Middle frontal gyrus (tissue), 1 donor: ENCODE results near the gene CHD2.
"Not testable (repeated sequence)": the region's sequence is repeated elsewhere in the genome, so short reads cannot be mapped to it uniquely, and the experiment has no call there.

Experiments used
- DNase-seq: peaks from one replicate; pipeline ENCODE4 v3.0.0-alpha.2; 2015; ENCODE audit warnings: low spot score; ENCODE audit errors: extremely low spot score

Gene CHD2

DNA sequence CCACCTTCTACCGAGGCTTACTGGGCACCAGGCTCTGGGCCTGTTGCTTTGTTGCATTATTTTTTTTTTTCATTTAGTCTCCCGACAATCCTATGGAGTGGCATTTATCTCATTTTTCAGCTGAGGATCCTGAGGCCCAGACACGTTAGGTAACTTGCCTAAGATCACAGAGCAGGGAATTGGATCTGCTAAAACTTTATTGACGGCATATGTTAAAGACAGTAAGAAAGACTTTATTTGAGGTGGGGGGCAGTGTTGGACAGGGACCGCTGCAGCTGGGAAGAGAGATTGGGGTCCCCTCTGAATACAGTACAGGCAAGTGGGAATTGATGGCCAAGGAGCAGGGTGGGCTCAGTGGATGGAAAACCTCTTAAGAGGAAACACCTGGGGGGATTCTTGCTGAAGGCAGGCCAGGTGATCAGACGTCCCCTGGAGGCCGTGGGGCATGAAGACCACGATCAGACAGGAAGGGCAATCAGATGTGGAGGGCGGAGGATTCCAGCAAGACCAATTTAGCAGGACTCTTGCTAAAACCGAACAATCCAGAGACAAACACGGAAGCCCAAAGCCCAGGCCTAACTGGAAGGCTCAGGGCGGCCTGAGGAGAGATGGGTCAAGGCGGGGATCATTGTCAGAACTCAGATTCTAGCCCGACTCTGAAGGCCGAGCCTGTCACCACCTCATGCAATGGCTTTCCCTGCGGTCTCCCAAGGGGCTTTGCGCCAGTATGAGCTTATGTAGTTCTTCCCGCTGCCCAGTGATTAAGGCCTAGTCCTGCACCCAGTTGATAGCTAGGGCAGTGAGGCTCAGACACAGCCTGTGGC lies 135.2 kb downstream of the CHD2 start:
- no peak for DNase-seq

GRCh38 chr15:93035953-93036810 lies 136.1 kb downstream of the CHD2 start:
- no peak for DNase-seq

DNA sequence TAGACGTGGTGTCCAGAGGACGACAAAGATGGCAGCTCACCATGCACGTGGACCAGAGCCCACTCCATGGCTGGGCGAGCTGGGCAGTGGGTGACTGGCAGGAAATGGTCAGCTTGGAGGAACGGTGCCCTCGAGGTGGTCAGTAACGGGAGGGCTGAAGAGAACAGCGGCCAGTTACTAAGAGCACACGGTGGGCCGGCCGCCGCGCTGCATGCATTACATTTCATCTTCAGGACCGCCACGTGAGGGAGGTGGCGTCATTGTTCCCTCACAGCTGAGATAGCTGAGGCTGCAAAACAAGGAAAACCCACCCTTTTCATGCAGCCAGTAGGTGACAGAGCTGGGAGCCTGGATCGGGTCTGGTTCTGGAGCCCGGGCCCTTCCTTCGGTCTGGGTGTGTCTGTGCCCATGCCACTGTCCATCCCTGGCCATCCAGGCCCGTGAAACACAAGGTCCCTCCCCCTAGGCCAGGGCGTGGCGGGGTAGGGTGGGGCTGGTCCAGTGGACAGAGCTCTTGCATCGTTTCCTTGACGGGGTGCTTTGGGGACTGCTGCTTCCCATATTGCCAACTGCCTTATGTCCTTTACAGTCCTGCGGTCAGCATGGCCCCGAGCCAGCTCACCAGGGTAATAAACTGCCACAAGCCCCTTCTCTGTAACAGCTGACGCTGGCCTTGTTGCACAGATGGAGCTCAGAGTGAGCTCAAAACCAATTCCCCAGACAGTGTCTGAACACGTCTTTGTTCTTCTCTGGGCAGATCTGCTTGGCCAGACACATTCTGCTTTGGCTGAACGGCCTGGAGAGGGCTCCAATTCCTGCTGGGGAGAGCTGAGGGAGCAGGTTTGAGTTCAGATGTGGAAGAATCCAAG lies 137.1 kb downstream of the CHD2 start:
- no peak for DNase-seq

DNA sequence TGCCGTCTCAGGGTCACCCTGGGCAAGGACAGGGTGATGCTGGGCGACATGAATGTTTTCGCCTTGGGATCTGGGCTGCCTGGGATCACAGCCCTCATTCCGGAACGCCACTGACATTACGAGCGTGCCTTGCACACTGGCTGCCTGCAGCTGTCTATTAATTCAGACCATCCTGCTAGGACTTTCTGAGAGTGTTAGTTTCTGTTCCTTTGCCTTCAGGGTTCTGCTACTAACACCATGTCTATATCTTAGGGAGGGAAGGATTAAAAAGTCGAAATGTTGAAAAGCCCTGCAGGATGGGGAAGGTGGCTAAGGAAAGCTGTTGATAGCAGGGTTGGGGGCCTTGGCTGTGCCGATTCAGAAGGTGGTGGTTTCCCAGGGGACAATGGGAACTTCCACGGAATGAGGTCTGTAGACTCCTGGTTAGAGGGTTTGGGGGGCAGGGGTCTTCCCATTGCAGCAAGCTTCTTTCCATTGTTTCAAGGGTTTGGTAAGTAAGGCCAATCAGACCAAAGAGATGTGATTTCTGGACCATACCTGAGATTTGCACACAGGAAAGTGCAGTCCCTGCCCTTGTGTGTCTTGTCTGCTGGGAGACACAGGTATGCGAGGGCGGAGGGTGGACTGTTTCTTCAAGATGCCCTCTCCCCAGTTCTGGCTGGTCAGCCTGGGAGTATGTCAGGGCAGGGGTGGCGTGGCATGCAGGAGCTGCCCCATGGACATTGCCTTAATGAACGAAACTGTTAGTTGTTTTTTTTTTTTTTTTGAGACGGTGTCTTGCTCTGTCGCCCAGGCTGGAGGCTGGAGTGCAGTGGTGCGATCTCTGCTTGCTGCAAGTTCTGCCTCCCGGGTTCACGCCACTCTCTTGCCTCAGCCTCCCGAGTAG lies 137.9 kb downstream of the CHD2 start:
- DNase-seq: no peak

GRCh38 chr15:93039562-93040287 lies 139.6 kb downstream of the CHD2 start:
- DNase-seq: not testable (repeated sequence)

DNA sequence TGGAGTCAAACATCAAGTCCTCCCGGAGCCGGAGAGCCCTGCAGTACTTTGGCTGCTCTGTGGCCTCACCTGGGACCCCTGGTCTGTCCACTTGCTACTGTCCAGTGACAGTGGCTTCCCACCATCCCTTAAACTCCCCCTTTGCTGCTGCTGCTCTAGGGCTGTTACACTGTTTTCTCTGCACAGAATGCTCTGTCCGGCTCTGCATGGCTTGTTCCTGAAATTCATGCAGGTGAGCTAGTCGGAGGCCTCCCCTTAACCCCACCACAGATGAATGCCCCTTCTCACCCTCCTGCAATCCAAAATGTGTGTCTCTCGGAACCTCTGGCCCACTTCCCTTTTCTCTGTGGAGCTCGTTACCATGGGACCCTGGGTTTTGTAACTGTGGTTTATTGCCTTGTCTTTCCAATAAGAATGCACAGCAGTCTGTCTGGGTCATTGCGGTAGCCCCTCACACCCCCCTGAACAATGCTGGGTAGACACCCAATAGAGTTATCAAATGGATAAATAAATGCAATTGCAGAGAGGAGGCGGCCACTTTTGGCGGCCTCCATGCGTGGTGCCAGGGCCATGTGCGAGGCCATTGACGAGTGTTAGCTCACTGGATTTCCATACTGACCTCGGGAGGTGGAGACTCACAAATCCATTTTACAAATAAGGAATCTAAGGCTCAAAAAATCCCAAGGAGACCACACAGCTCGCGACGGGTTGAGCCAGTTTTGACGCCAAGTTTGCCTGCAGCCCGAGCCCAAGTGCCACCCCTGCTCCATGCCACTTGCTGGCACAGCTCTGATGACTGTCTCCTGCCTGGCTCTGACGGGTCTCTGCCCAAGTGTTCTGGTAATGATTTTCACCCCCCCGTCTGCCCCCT lies 140.4 kb downstream of the CHD2 start:
- DNase-seq: no peak

DNA sequence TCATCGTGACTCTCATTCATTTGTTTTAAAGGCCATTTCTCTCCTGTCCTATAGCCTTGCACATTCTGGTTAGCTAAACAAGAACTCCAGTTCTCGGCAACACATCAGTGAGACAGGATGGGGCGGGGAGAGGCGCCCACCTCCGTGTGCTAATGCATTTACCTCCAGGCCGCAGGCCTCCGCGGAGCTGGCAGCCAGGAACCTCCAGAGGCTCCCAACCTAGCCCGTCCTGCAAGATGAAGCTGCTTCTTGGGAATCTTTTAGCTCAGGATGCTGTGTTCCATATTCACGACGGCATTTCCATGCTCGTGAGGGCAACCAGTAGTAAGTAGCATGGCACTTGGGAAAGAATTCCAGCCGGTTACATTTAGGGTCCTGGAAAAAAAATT lies 141.0 kb downstream of the CHD2 start:
- no peak for DNase-seq

DNA sequence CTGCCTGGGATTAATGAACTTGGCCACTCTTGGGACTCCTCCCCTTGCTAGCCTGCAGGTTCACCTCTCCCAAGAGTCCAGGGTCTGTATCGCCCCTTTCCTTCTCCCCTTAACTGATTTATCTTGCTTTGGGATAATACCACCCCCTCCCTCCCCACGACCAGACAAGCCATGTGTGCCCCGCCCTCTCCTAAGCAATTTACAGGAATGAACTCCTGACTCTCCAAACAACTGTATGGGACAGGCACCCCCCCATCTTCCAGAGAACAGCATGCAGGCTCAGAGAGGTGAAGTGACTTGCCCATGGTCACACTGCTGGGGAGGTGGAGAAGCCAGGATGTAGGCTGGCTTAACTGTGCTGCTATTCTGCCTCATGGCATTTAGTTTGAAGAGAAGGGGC lies 142.1 kb downstream of the CHD2 start:
- no peak for DNase-seq

- DNase-seq: no peak
Measured at GRCh38 chr15:93042691-93043378, 142.7 kb downstream of the CHD2 start.

DNA sequence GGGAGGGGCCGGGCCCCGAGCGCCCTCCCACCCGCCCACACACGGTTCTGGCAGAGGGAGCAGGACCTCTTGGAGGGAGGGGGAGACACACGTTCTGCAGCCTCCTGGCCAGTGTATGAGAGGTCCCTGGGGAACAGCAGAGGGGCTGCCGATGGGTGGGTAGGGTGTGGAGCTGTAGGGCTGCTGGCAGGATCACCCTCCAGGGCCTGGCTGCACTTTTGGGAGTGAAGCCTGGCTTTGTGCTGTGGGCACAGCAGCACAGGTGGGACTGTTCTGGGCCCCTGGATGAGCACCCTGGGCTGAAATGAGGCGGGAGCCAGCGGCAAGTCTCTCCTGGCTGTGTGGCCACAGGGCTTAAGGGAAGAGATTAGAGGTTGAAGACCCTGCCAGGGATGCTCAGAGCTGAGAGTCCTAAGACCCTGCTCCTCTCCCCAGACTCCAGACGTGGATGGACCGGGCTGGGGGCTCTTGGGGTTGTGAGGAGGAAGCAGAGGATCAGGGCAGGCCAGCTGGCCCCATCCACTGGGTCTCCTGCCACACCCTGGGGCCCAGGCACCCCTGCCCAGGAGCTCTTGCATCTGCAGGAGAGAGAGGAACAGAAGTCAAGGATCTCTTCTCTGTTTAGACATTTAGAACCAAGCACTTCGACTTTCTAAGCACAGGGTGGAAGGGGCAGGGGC lies 143.6 kb downstream of the CHD2 start:
- DNase-seq: no peak

GRCh38 chr15:93044301-93045190 lies 144.4 kb downstream of the CHD2 start:
- no peak for DNase-seq

GRCh38 chr15:93045191-93045785 lies 145.2 kb downstream of the CHD2 start:
- DNase-seq: no peak

DNA sequence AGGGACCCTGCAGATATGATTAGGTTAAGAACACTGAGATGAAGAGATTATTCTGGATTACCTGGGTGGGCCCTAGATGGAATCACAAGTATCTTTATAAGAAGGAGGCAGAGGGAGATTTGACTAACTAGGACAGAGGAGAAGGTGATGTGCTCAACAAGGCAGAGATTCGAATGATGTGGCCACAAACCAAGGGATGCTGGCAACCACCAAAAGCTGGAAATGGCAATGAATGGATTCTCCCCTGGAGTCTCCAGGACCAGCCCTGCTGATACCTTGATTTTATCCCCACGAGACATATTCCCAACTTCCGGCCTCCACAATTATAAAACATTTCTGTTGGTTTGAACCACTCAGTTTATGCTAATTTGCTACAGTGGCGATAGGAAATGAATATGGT lies 146.0 kb downstream of the CHD2 start:
- no peak for DNase-seq

- no peak for DNase-seq
Measured at GRCh38 chr15:93046721-93047120, 146.6 kb downstream of the CHD2 start.

DNA sequence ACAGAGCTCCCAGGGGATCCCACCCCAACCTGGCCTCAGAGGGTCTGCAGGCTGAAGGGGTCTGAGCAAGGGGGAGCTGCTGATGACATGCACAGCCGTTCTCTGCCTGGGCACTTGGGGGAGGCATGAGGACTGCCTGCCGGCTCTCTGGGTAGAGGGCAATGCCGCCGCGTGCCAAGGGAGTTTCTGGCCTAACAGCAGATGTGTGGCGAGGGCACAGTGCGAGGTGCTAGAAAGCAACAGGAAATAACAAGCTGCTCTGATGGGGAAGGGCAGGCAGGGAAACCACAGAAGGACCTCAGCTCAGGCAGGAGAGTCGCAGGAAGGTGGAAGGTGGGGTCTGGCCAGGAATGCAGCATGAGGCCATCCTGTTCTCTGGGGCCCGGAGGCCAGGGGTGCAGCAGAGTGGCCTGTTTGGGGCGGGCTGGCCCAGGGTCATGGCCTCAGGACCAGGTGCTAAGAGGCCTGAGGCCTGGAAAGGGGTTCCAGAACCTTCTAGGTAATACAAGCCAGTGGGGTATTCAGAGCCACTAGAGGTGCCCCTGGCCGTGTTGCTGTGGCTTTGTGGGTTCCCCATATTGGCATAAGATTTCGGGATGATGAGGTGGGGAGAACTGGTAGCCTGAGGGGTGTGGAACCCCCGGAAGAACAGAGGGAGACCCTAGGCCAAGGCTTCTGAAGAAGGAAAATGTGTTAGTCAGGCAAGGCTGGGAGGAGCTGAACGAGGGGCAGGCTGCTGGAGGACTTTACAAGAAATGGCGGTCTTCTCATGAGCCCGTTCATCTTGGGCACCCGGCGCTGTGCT lies 147.7 kb downstream of the CHD2 start:
- DNase-seq: no peak

DNA sequence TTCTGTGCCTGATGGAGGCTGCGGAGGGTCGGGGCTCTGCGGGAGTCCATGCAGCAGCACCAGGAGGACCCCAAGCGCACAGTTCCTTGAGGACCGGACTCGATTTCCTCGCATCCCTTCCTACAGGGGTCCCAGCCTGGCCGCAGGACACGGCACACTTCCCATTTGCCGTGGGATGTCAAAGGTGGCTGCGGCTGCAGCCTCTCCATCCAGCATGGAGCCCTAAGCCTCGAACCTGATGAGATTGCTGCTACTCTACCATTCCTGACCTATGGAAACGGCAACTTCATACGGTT lies 148.2 kb downstream of the CHD2 start:
- no peak for DNase-seq
